Activated CD4-positive, alpha-beta T cell treated with anti-CD3 and anti-CD28 coated beads, Interleukin-2, amount 10 ng/mL, durations not matched to agents 24 days and 14 days (primary cell): Measurements from ENCODE around the gene TALDO1. TPM values are rescaled to one million over a fixed set of nuclear protein-coding genes. Genes with fewer than 3 reads are reported as not detected.

ENCODE experiments used
- DNase-seq: peaks from one replicate; pipeline ENCODE4 v3.0.0; 2022
- H3K27ac Mint-ChIP-seq: one replicate; pipeline ENCODE4 v1.8.0; 2022; ENCODE audit warnings: mild to moderate bottlenecking, mixed read lengths
- H3K27me3 Mint-ChIP-seq: one replicate; pipeline ENCODE4 v1.8.0; 2022; ENCODE audit warnings: mixed read lengths
- H3K36me3 Mint-ChIP-seq: one replicate; pipeline ENCODE4 v1.8.0; 2022; ENCODE audit warnings: low read depth, mild to moderate bottlenecking, mixed read lengths
- H3K4me1 Mint-ChIP-seq: one replicate; pipeline ENCODE4 v1.8.0; 2021; ENCODE audit warnings: mixed read lengths
- H3K4me3 Mint-ChIP-seq: one replicate; pipeline ENCODE4 v1.8.0; 2022; ENCODE audit warnings: mild to moderate bottlenecking, moderate library complexity, mixed read lengths
- H3K9me3 Mint-ChIP-seq: one replicate; pipeline ENCODE4 v1.8.0; 2021; ENCODE audit warnings: mixed read lengths
- intact Hi-C: fragments of 100-400 bp; cut with micrococcal nuclease; formaldehyde crosslinking; loops from one replicate; pipeline ENCODE4 v1.15.1; 2023
- total RNA-seq: library from RNA; stranded (reverse); gene quantifications from 2 replicates; pipeline ENCODE4 v1.2.3, GENCODE V29; 2022

Gene TALDO1
- total RNA-seq, 1 donor from 2014 or later, result 265 TPM

DNA sequence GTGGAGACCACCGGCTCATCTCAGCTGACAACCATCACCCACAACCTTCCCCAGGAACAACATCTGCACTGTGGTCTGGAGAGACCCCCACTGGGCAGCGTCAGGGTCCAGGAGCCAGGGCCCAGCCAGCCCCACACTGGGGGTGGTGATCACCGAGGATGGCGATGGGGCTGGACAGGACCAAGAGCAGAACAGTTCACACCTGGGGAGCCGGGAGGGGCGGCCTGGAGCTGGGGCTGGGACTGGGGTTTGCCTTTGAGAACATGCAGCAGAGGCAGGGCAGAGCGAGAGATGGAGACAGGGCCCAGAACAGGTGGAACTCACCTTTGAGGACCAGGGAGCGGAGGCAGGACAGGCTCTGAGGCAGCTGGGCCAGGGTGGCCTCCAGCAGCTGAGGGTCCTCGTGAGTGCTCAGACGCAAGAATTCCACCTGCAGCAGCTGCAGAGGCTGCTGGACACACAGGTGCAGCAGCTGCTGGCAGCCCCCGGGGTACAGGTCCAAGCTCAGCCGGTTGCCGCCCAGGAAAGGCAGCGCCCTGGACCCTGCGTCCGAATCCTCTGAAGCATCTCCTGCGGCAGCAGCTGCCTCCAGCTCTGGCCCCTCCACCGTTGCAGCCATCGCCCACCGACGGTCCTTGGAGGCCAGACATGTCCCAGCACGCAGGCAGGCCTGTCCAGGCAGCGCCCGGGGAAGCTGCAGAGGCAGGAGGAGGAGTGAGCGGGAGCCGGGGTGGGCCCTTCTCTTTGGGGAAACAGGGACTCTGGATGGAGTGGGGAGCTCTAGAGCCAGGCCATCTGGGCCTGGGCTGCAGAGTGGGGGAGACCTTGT lies 56.7 kb downstream of the TALDO1 start:
- H3K27ac Mint-ChIP-seq, result peak overlapping the region; percentile 69

DNA sequence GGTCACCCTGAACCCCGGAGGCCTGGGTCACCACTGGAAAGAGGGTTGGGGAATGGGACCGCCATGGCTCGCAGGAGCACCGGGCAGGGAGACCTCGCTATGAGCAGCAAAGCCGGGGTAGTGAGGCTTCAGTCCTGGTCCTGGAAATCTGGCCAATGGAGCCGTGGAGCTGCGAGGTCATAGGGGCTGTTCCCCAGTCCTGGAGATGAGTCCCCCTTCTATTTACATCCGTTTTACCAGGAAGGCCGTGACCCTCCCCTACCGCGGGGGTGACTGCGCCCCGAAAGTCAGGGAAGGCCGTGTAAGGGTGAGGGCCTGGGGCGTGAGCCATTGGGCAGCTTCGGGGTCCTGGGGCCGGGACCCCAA lies 57.3 kb downstream of the TALDO1 start:
- Mint-ChIP-seq H3K9me3 (no peaks in the 10 kb centered on the region), H3K27ac (peak overlapping the region; percentile 69)
- intact Hi-C loops, result no loop called here

More for the DNA sequence above, 56.7 kb downstream of the TALDO1 start:
- intact Hi-C loops, result no loop called here
- no peak for DNase-seq
- H3K36me3 Mint-ChIP-seq, result peaks cover 11% of the 10 kb centered on the region
- peak overlapping the region; percentile 79 for H3K4me3 Mint-ChIP-seq
- no peaks in the 10 kb centered on the region for H3K27me3 Mint-ChIP-seq
- no peaks in the 10 kb centered on the region for H3K9me3 Mint-ChIP-seq
- H3K4me1 Mint-ChIP-seq, result peaks cover 8% of the 10 kb centered on the region

DNA sequence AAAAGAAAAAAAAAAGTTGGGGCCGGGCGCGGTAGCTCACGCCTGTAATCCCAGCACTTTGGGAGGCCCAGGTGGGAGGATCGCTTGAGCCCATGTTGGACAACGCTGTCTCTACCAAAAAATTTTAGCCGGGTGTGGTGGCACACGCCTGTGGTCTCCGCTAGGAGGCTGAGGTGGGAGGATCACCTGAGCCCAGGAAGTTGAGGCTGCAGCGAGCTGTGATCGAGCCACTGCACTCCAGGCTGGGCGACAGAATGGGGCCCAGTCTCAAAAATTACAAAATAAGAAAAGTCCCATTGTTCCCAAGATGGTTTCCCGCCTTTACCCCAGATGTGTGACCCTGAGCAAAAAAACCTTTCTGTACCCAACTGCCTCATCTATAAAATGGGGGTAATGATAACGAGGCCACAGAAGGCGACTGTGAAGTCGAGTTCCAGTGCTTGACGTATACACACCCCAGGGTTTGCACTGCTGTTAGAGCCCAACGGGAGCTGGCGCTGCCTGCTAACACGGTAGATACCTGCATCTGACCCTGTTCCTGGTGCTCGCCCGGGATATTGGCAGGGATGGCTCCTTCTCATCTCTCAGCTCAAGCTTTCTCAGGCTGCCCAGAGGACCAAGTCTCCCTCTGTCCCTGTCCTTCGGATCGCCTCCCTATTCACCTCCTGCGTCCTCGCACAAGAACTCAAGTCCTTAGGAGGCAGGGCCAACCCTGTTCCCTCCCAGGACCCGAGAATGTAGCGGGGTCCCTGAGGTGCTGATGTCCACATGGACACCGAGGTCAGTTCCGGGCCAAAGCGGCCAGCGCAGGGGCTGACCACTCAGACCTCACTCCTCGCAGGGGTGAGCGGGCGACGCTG lies 61.4 kb downstream of the TALDO1 start:
- peaks cover 24% of the 10 kb centered on the region for H3K4me1 Mint-ChIP-seq
- H3K4me3 Mint-ChIP-seq, result peak overlapping the region; percentile 94
- peak; percentile 71 for DNase-seq
- peaks cover 32% of the 10 kb centered on the region for H3K36me3 Mint-ChIP-seq
- H3K27me3 Mint-ChIP-seq, result no peaks in the 10 kb centered on the region
- H3K27ac Mint-ChIP-seq, result peak overlapping the region; percentile 98
- intact Hi-C loops, result loop anchor here (1.0 to 2.0 kb wide), 4 partner anchors 11 to 34 kb away; partner anchors contain the start of genes GATD1, POLR2L and TSPAN4
- H3K9me3 Mint-ChIP-seq, result no peaks in the 10 kb centered on the region

More for the DNA sequence above, 57.3 kb downstream of the TALDO1 start:
- peak overlapping the region; percentile 79 for H3K4me3 Mint-ChIP-seq
- H3K4me1 Mint-ChIP-seq, result peaks cover 9% of the 10 kb centered on the region
- H3K36me3 Mint-ChIP-seq, result peaks cover 12% of the 10 kb centered on the region
- no peaks in the 10 kb centered on the region for H3K27me3 Mint-ChIP-seq
- no peak for DNase-seq

DNA sequence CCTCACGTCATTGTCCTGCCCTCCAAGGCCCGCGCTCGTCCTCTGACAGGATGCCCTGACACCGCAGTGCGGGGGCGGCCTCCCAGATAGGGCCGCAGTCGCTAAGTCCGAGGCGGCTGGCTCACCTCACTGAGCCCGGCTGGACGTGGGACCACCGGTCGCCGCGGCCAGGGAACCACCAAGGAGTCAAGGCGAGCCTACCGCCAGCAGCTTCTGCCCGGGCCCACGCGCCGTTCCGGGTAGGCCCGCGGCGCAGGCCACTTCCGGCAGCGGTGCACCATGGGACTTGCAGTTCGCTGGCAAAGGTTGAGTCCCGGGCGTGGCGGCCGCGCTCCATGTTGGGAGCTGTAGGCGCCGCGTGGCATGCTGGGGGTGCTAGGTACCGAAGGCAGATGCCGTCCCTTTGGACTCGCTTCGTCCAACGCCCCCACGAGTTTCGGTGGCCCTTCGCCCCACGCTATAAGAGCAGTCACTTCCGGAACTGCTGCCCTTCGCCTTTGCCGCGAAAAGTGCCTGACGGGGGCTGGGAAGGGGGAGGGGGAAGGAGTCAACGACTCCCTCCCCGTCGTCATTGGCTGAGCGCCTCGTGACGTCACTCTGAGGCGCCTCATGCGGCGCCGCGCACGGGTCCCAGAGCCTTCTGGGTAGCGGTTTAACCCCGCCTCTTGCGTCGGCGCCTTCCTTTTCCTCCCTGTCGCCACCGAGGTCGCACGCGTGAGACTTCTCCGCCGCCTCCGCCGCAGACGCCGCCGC lies 62.2 kb downstream of the TALDO1 start, which contains the start of gene RPLP2:
TSS of gene RPLP2 (plus strand) at position 681 of the 753 bp plus-strand sequence. CDS start 268 bp downstream, outside the sequence.
- Mint-ChIP-seq H3K4me1 (peaks cover 27% of the 10 kb centered on the region), H3K9me3 (no peaks in the 10 kb centered on the region), H3K27ac (peak within 1 kb of the TSS; percentile 98), H3K36me3 (peaks cover 35% of the 10 kb centered on the region), H3K4me3 (peak within 1 kb of the TSS; percentile 94), H3K27me3 (no peaks in the 10 kb centered on the region)
- intact Hi-C loops, result loop anchor here (1.0 to 2.0 kb wide), 5 partner anchors 10 to 33 kb away; partner anchors contain the start of genes CRACR2B, GATD1, POLR2L and TSPAN4
- DNase-seq, result peak; percentile 99

DNA sequence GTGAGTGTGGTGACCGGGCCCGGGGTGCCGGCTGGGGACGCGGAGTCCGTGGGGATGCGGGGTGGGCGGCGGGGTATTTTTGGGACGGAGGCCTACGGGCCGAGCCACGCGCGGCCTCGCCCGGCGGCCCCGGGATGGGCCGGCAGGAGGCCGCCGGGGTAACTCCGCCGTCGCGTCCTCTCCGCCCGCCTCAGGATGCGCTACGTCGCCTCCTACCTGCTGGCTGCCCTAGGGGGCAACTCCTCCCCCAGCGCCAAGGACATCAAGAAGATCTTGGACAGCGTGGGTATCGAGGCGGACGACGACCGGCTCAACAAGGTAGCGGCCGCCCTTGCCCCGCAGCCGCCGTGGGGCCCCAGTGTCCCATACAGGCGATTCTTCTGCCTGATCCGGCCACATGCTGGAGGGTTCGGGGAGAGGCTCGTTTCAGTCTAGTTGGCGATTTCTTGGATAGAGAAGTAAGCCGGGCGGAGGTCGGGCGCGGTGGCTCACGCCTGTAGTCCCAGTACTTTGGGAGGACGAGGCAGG lies 62.8 kb downstream of the TALDO1 start:
- Mint-ChIP-seq H3K27me3 (no peaks in the 10 kb centered on the region), H3K36me3 (peaks cover 35% of the 10 kb centered on the region), H3K4me1 (peaks cover 25% of the 10 kb centered on the region), H3K9me3 (no peaks in the 10 kb centered on the region), H3K27ac (peak overlapping the region; percentile 98), H3K4me3 (peak overlapping the region; percentile 94)
- intact Hi-C loops, result loop anchor here (2.0 kb wide), 1 partner anchor 17 kb away; the partner anchor contains the start of gene CRACR2B
- DNase-seq, result no peak

DNA sequence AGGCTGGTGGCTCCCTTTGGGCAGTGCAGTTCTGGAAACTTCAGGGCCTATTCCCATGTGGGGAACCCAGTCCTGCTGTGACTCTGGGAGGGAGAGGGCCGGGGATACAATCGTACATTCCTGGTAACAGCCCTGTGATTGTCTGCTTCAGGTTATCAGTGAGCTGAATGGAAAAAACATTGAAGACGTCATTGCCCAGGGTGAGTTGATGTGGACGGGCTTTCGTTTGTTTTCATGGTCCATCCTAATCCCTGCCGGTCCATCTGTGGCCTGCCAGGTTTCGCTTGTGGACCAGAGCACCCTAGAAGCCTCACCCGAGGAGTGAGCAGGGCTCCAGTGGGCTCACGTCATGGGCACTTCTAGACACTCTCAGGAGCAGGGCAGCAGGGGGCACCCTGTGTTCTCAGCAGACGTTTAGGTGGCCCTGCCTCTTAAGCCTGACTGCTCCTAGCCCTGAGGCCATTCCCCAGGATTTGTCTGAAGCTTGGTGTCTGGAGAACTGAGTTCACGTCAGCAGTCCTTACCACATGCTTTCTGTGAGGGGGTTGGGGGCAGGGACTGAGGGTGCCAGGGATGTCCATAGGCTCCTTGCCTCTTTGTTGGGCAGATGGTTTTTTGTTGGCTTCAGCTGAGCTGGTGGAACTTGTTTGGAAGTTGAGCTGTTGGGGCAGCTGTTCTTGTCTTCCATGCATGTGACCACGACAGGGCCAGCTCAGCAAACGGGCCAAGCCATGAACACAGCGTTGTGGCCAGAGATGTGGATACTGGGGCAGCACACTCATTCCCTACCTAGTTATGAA lies 64.4 kb downstream of the TALDO1 start:
- Mint-ChIP-seq H3K4me1 (peaks cover 26% of the 10 kb centered on the region), H3K27me3 (no peaks in the 10 kb centered on the region), H3K4me3 (peak overlapping the region; percentile 94), H3K36me3 (peaks cover 37% of the 10 kb centered on the region), H3K9me3 (no peaks in the 10 kb centered on the region), H3K27ac (peak overlapping the region; percentile 87)
- DNase-seq, result no peak
- intact Hi-C loops, result loop anchor here (2.0 kb wide), 1 partner anchor 15 kb away; the partner anchor contains the start of gene CRACR2B

DNA sequence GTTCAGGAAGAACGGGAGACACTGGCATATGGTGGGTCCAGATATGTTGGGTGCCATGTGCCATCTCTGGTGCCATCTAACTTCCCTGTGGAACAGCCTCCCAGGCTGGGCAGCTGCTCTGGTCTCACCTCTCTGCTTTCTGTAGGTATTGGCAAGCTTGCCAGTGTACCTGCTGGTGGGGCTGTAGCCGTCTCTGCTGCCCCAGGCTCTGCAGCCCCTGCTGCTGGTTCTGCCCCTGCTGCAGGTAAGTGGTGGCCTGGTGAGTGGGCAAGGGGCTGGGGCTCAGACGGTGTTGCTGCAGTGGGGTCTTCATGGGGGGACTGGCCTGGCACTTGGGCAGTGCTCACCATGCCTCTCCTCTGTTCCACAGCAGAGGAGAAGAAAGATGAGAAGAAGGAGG lies 65.1 kb downstream of the TALDO1 start:
- Mint-ChIP-seq H3K27ac (peak overlapping the region; percentile 87), H3K36me3 (peaks cover 37% of the 10 kb centered on the region), H3K27me3 (no peaks in the 10 kb centered on the region), H3K4me1 (peaks cover 26% of the 10 kb centered on the region), H3K4me3 (peak overlapping the region; percentile 94), H3K9me3 (no peaks in the 10 kb centered on the region)
- intact Hi-C loops, result no loop called here
- no peak for DNase-seq

DNA sequence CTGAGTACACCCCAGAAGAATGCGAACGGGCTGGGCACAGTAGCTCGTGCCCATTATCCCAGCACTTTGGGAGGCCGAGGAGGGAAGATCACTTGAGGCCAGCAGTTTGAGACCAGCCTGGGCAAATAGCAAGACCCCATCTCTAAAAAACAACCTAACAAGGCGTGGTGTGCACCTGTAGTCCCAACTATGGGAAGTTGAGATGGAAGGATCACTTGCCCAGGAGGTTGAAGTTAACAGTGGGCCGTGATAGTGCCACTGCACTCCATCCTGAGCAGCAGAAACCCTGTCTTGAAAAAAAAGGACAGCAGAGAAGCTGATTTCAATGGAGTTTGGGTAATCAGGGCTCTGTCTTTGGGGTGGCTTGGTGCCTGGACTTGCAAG lies 65.8 kb downstream of the TALDO1 start:
- H3K36me3 Mint-ChIP-seq, result peaks cover 38% of the 10 kb centered on the region
- intact Hi-C loops, result no loop called here
- peak overlapping the region; percentile 56 for H3K27ac Mint-ChIP-seq
- no peaks in the 10 kb centered on the region for H3K9me3 Mint-ChIP-seq
- H3K4me3 Mint-ChIP-seq, result no peak overlapping the region
- peaks cover 22% of the 10 kb centered on the region for H3K4me1 Mint-ChIP-seq
- no peak for DNase-seq
- H3K27me3 Mint-ChIP-seq, result no peaks in the 10 kb centered on the region

DNA sequence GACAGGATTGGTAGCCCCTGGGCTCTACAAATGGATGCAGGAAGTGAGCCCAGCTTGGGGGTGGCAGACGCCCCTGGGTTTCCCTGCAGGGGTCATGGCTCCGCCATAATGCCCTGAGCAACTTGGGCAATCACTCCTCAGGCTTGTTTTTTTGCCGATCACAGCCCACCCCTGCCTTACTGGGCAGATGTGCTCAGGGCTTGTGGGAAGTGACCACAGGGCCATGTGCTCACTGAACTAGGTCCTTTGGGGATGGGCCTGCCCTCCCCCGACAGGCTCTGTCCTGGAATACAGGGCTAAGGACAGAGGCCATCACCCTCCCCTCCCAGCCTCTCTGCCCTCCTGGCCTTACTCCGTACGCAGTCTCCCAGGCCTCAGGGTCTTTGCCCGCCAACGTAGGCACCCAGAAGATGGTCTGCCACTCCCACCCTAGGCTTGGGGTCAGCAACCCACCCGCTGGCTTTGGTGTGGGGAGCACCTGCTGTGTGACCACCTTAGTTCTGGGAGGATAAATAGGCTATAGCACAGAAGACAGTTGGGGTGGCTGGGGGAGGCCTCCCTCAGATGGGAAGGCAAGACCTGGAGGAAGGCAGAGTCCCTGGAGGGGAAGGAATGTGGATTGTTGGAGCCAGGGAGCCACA lies 66.3 kb downstream of the TALDO1 start:
- H3K27ac Mint-ChIP-seq, result no peak overlapping the region

More for the DNA sequence above, 66.3 kb downstream of the TALDO1 start:
- no peak for DNase-seq
- Mint-ChIP-seq H3K4me1 (peaks cover 23% of the 10 kb centered on the region), H3K27me3 (no peaks in the 10 kb centered on the region), H3K36me3 (peaks cover 38% of the 10 kb centered on the region), H3K4me3 (no peak overlapping the region), H3K9me3 (no peaks in the 10 kb centered on the region)
- intact Hi-C loops, result no loop called here

Other genes starting within 250 kb of the TALDO1 start
- gene RNH1, start 240.2 kb upstream of the TALDO1 start, total RNA-seq, result 130 and 134 TPM in 2 replicates
- 70.8 and 94.4 TPM in 2 replicates for gene HRAS, start 211.9 kb upstream of the TALDO1 start, total RNA-seq
- 2.1 and 2.3 TPM in 2 replicates for gene LRRC56, start 209.9 kb upstream of the TALDO1 start, total RNA-seq
- gene LMNTD2, start 186.7 kb upstream of the TALDO1 start, total RNA-seq, result 0.47 and 1.1 TPM in 2 replicates
- gene RASSF7, start 186.5 kb upstream of the TALDO1 start, total RNA-seq, result 21.8 and 23.1 TPM in 2 replicates
- gene PHRF1, start 171.0 kb upstream of the TALDO1 start, total RNA-seq, result 54.8 and 57.4 TPM in 2 replicates
- gene IRF7, start 131.5 kb upstream of the TALDO1 start, total RNA-seq, result 42.8 and 45.3 TPM in 2 replicates
- not detected in 2 replicates for gene CDHR5, start 122.5 kb upstream of the TALDO1 start, total RNA-seq
- not detected in 2 replicates for gene SCT, start 120.3 kb upstream of the TALDO1 start, total RNA-seq
- gene DRD4, start 110.2 kb upstream of the TALDO1 start, total RNA-seq, result 0.14 and 0.28 TPM in 2 replicates
- 66.3 and 73.9 TPM in 2 replicates for gene DEAF1, start 52.2 kb upstream of the TALDO1 start, total RNA-seq
- gene TMEM80, start 51.6 kb upstream of the TALDO1 start, total RNA-seq, result 12.3 and 12.5 TPM in 2 replicates
- 15.3 and 19.8 TPM in 2 replicates for gene EPS8L2, start 41.2 kb upstream of the TALDO1 start, total RNA-seq
- gene GATD1, start 30.0 kb downstream of the TALDO1 start, total RNA-seq, result 81.7 and 82.2 TPM in 2 replicates
- gene CEND1, start 42.6 kb downstream of the TALDO1 start, total RNA-seq, result 3.8 and 4.2 TPM in 2 replicates
- gene SLC25A22, start 50.8 kb downstream of the TALDO1 start, total RNA-seq, result 84.9 and 90.3 TPM in 2 replicates
- gene PIDD1, start 57.8 kb downstream of the TALDO1 start, total RNA-seq, result 28.9 and 29.6 TPM in 2 replicates
- gene RPLP2, start 62.5 kb downstream of the TALDO1 start, total RNA-seq, result 2,367 and 2,377 TPM in 2 replicates
- 55.0 and 56.4 TPM in 2 replicates for gene PNPLA2, start 71.5 kb downstream of the TALDO1 start, total RNA-seq
- 1.5 and 3.0 TPM in 2 replicates for gene CRACR2B, start 80.5 kb downstream of the TALDO1 start, total RNA-seq
- 81.0 and 87.3 TPM in 2 replicates for gene CD151, start 85.5 kb downstream of the TALDO1 start, total RNA-seq
- gene POLR2L, start 95.1 kb downstream of the TALDO1 start, total RNA-seq, result 113 and 117 TPM in 2 replicates
- gene TSPAN4, start 95.4 kb downstream of the TALDO1 start, total RNA-seq, result 14.8 and 15.1 TPM in 2 replicates
- gene CHID1, start 163.3 kb downstream of the TALDO1 start, total RNA-seq, result 99.7 and 109 TPM in 2 replicates
- gene AP2A2, start 178.4 kb downstream of the TALDO1 start, total RNA-seq, result 51.4 and 53.8 TPM in 2 replicates